ENCODE results near the gene D2HGDH.

DNA sequence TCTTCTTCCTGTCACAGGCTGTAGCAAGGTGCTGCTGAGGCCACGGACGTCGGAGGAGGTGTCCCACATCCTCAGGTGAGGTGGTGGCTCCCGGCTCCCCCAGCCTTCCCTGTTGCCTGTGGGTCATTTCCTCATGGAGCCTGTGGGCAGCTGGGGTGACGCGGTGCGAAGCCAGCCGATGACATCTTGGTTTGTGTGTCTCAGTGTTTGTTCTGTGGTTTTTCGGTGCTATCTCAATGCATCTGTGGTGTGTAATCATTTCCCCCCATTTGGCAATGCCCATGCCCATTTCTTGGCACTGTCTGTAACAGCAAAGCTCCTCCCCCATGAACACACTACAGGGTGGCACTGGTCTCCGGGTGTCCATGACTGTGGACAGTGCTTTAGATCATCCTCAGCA is 6.6 kb downstream of the D2HGDH start:
- no peak for TF ChIP-seq CTCF (IDR thresholded peaks at IDR 0.05)
- TF ChIP-seq POLR2A (IDR thresholded peaks at IDR 0.05), result no peak
